Motor neuron (in vitro differentiated cells): ENCODE data around the gene MAP3K8. TPM values are rescaled to one million over a fixed set of nuclear protein-coding genes. Genes with fewer than 3 reads are reported as not detected.
"Not testable (repeated sequence)": the region's sequence is repeated elsewhere in the genome, so short reads cannot be mapped to it uniquely, and the experiment has no call there.

Experiments used
- ATAC-seq, 8 experiments: fragments of 200-7000 bp; cut with Tn5 transposase; replicated peaks in 6 of 8; 2 replicates each; pipeline ENCODE4 v1.8.0; 2021; ENCODE audit warnings: mild to moderate bottlenecking in 8 of 8, moderate library complexity in 8 of 8
- H3K27ac ChIP-seq, 2 donors: fragments of 250-450 bp; sonication (Bioruptor Pico); 2 replicates each; pipeline ENCODE4 v1.9.0; 2021; ENCODE audit warnings: antibody characterized with exemption in 2 of 2, mild to moderate bottlenecking in 2 of 2, moderate library complexity in 1 of 2
- H3K4me1 ChIP-seq, 2 donors: fragments of 250-450 bp; sonication (Bioruptor Pico); replicated peaks in 1 of 2; 2 replicates each; pipeline ENCODE4 v1.6.1; 2021; ENCODE audit warnings: antibody characterized with exemption in 2 of 2, mild to moderate bottlenecking in 2 of 2, moderate library complexity in 1 of 2
- H3K4me3 ChIP-seq, 5 donors: fragments of 250-450 bp; sonication (Bioruptor Pico); 2 replicates each; pipeline ENCODE4 v1.9.0; 2021; ENCODE audit warnings: antibody characterized with exemption in 5 of 5, mild to moderate bottlenecking in 5 of 5, moderate library complexity in 4 of 5
- WGBS, 10 experiments: fragments of 450-650 bp; shearing (Covaris generic); methylation state at CpG; one replicate each; pipeline ENCODE4 v1.0.0; 2022; 5-methylcytosine and 5-hydroxymethylcytosine counted together
- in situ Hi-C, 9 experiments: fragments of 400-800 bp; cut with MboI; loops; one replicate each; pipeline ENCODE4 v1.15.0; 2021; ENCODE audit warnings: low sequenced_read_pairs in 9 of 9, low pct_unique_long_range_greater_than_20kb in 2 of 9; ENCODE audit not compliant: unreplicated experiment in 9 of 9
- total RNA-seq, 8 experiments: library from RNA; unstranded; fragments of 300-600 nt; gene quantifications; 2 replicates each; pipeline versions ENCODE4 v1.2.3 to v1.2.4, GENCODE V29; 2022

MAP3K8 gene
- total RNA-seq, 8 experiments from 2014 or later = 3.9 to 22.3 (median 6.8) TPM

DNA sequence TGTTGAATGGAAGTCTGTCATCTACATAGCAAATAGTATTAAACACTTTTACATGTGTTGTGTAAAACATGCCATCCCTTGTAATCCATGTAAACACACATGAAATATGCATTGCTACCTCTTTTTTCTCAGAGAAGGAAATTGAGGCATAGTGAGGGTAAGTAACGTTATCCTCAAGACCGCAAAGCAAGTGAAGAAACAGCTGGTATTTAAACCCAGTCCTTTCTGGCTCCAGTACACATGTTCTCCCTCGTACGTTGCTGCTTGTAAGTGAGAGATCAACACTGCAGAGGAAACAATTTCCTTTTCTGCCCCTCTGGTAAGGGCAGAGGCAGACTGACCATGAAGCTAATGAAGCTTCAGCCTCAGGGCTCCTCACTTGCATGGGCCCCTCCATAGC lies 28.5 kb downstream of the MAP3K8 start:
- peaks cover 0 to 7% of the 10 kb centered on the region in 2 donors for H3K4me1 ChIP-seq
- H3K4me3 ChIP-seq = no peak overlapping the region
- H3K27ac ChIP-seq = no peak overlapping the region
- whole genome bisulfite sequencing, 10 experiments = 78 to 100% (median 96%) methylated on average over 1 to 4 of the region's 4 CpGs; no CpG with 5 or more reads in 4 of the 10 experiments
- in situ Hi-C loops = no loop called here
- no peak for ATAC-seq

DNA sequence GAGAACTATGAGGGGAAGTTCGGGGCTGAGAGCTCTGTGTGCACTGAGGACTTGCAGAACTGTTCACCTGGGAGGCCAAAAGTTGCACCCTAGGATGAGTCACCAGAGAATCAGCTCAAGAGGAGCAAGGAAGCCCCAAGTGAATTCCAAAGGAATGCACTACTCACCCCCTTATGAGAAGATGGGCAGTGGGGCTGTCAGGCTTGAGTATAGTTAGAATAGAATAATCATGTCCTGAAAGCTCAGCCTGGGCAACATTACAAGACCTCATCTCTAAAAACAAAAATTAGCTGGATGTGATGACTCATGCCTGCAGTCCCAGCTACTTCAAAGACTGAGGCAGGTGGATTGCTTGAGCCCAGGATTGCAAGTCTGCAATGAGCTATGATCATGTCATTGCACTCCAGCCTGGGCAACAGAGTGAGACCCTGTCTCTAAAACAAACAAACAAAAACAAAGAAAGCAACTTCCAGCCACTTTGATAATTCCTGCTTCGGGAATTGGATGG lies 30.0 kb downstream of the MAP3K8 start:
- no peak overlapping the region for H3K4me3 ChIP-seq
- ATAC-seq = peak in 1 of 8 experiments; percentile 26
- no peak overlapping the region for H3K27ac ChIP-seq
- peaks cover 0 to 7% of the 10 kb centered on the region in 2 donors for H3K4me1 ChIP-seq
- 8 to 100% (median 57%) methylated on average over 1 to 2 of the region's 2 CpGs; no CpG with 5 or more reads in 3 of the 10 experiments for WGBS, 10 experiments
- in situ Hi-C loops = no loop called here

DNA sequence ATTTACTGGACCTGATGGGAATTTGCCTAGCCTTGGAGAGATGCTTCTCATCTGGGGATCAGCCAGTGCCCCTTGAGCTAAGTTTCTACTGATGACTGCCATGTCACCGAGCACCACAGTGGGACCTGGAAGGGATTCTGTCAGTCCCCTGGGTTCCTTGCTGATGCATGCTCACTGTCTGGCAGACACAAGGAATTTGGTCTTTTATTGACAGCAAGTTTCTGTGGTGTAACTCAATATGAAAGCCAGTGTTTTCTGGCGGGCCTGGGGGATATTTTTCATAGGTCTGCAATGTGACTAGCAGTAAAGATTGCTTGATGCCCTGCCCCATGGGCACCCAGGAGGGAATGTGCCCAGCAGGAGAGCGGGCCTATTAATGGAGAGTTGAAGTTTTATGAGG lies 30.7 kb downstream of the MAP3K8 start:
- in situ Hi-C loops = no loop called here
- peaks cover 0 to 7% of the 10 kb centered on the region in 2 donors for H3K4me1 ChIP-seq
- peak in 1 of 8 experiments; percentile 7 for ATAC-seq
- H3K4me3 ChIP-seq = no peak overlapping the region
- H3K27ac ChIP-seq = no peak overlapping the region
- WGBS, 10 experiments = 25 to 100% (median 85%) methylated on average over 1 to 2 of the region's 3 CpGs; no CpG with 5 or more reads in 2 of the 10 experiments

DNA sequence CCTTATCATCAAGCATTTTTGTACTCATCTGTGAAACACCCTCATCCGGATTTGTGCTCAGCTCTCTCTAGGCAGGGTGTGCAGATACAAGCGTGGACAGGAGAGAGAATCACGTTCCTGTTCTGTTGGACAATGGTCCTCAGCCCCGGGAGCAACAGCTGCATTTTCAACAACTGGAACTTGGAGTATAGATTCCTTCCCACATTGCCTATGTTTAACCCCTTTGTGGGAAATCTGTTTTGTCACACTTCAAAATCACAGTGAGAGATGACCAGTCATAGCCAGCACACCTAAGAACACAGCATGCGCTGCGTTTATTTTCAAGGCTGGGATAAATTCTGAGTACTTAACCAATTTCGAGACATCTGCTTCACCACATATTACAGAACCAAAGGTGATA lies 32.5 kb downstream of the MAP3K8 start:
- H3K4me3 ChIP-seq = no peak overlapping the region
- WGBS, 10 experiments = 71 to 100% (median 86%) methylated on average over 1 to 6 of the region's 7 CpGs

DNA sequence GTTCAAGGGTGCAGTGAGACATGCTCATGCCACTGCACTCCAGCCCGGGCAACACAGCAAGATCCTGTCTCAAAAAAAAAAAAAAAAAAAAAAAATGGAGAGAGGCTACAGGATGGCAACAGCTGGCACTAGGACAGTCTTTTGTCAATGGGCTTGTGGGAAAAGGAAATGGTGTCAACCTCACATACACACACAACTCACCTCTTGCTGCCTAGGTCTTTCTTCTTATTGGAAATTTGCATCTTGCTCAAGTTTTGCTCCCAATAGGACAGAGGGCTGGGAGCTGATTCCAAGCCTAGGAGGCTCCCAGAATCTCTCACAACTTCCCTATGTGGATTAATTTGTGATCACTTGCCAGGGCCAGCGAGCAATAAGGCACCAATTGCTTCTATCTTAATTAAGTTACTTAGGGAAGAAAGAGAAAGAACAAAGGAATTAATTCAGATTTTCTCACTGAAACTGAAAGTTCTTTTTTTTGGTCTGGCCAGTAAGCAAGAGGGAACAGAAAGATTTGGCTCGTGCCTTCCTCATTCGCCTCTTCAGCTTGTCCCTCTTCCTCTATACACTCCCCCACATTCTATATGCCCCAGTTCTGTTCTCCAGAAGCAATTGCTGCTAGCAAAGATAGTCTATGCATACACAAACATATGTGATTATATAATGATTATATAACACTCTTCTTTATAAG lies 33.8 kb downstream of the MAP3K8 start:
- Histone ChIP-seq H3K4me3 (no peak overlapping the region), H3K4me1 (peaks cover 0 to 7% of the 10 kb centered on the region in 2 donors), H3K27ac (no peak overlapping the region)
- WGBS, 10 experiments = 40 to 100% (median 91%) methylated on average over 2 to 4 of the region's 4 CpGs; no CpG with 5 or more reads in 2 of the 10 experiments
- ATAC-seq = no peak
- in situ Hi-C loops = no loop called here

More for the DNA sequence above, 32.5 kb downstream of the MAP3K8 start:
- ATAC-seq = no peak
- no peak overlapping the region for H3K27ac ChIP-seq
- in situ Hi-C loops = no loop called here
- H3K4me1 ChIP-seq = peaks cover 0 to 7% of the 10 kb centered on the region in 2 donors

DNA sequence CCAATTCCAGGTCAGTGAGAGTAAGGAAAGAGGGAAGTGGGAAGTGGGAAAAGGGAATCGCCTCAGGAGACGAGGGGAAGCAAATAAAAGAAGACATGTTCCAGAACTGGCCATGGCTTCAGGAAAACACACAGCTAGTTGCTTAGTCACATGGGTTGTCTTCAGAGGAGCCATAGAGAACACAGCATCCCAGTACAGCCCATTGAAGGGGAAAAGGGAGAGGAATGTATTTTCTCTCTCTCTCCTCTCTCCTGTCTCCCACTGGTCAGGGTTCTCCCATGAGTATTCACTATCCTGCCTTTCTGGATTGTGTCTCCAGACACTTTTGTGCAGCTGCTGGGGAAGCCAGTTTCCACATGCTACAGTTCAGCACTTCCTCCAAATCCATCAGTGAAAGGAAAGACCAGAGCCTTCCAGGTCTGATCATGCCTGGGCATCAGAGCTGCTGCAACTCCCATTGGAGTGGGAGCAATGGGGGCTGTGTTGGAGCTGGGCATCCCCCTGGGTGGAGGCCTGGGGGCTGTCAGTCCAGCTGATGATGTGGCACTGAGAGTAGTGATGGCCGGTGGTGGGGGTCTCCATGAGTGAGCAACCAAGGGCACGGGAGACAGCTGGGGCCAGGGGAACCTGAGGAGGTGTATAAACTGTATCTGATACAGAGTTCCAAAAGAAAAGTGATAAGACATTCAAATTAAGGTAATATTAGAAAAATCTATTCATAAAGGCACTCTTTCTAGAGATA lies 38.6 kb downstream of the MAP3K8 start:
- Histone ChIP-seq H3K4me1 (no peaks in the 10 kb centered on the region), H3K27ac (no peak overlapping the region), H3K4me3 (no peak overlapping the region)
- no peak for ATAC-seq
- in situ Hi-C loops = no loop called here
- WGBS, 10 experiments = 65 to 100% (median 90%) methylated on average over 1 to 4 of the region's 4 CpGs

DNA sequence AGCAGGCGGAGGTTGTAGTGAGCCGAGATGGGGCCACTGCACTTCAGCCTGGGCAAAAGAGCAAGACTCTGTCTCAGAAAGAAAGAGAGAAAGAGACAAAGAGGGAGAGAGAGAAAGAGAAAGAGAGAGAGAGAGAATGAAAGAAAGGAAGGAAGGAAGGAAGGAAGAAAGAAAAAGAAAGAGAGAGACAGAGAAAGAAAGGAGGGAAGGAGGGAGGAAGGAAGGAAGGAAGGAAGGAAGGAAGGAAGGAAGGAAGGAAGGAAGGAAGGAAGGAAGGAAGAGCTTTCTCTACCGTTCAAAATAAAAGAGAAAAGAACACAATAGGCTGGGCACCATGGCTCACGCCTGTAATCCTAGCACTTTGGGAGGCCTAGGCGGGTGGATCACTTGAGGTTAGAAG lies 41.5 kb downstream of the MAP3K8 start:
- 0 to 100% (median 87%) methylated on average over 1 to 3 of the region's 5 CpGs; no CpG with 5 or more reads in 2 of the 10 experiments for WGBS, 10 experiments
- H3K4me1 ChIP-seq, ATAC-seq, H3K27ac ChIP-seq, H3K4me3 ChIP-seq, in situ Hi-C loops: not testable (repeated sequence)

DNA sequence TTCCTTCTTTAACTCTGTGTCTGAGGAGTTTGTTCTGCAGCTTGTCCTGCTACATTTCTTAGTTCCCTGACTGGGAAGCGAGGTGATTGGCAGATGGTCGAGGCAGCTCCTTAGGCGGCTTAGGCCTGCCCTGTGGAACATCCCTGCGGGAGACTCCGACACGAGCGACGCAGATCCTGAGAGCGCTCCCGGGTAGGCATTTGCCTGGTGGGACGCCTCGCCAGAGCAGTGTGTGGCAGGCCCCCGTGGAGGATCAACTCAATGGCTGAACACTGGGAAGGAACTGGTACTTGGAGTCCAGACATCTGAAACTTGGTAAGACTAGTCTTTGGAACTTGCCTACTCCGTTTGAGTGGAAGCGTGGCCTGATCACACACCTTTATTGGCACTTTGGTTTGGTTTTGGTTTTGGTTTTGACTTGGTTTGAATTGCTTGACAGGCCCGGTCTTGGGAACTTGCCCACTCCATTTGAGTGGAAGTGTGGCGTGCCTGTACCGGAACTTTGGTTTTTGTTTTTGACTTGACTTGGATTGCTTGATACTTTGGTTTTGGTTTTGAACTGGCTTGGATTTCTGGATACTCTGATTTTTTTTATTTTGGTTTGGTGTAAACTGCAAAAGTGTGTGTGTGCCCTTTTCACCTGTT lies 42.6 kb downstream of the MAP3K8 start:
- no peak overlapping the region for H3K4me3 ChIP-seq
- in situ Hi-C loops = no loop called here
- ATAC-seq = no peak
- H3K27ac ChIP-seq = no peak overlapping the region
- no peaks in the 10 kb centered on the region for H3K4me1 ChIP-seq
- 75 to 100% (median 97%) methylated on average over 2 to 11 of the region's 18 CpGs; no CpG with 5 or more reads in 2 of the 10 experiments for WGBS, 10 experiments

DNA sequence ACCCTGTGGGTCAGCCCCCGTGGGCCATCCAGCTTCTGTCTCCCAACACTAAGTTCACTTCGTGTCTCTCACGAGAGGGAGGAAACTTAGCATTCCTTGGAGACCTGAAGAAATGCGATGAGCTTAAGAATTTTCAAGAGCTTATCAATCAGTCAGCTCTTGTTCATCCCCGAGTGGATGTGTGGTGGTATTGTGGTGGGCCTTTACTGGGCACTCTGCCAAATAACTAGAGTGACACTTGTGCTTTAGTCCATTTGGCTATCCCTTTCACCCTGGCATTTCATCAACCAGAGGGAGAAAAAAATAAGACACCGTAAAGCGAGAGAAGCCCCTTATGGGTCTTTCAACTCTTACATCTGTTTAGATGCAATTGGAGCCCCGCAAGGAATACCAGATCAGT lies 45.5 kb downstream of the MAP3K8 start:
- H3K27ac ChIP-seq, H3K4me3 ChIP-seq, ATAC-seq, in situ Hi-C loops, H3K4me1 ChIP-seq: not testable (repeated sequence)
- WGBS, 10 experiments = 40 to 96% (median 68%) methylated on average over 1 to 7 of the region's 8 CpGs; no CpG with 5 or more reads in 1 of the 10 experiments

DNA sequence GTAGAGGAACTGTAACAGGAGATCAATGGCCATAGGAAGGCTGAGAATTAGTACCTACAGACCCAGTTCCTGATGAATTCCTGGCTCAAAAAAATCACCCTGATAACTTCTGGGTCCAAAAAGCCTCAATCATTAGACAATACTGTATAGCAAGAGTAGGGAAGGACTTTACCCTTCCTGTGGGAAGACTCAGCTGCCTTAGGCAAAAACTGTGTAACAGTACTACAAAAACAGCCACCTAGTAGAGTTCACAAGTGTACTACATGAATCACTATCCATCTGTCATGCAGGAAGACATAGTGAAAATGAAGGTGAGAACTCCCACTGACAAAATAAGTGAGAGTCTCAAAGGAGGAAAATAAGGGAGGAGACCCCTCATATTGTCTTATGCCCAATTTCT lies 47.6 kb downstream of the MAP3K8 start:
- H3K4me1 ChIP-seq = no peaks in the 10 kb centered on the region
- no peak for ATAC-seq
- H3K27ac ChIP-seq = no peak overlapping the region
- H3K4me3 ChIP-seq = no peak overlapping the region
- in situ Hi-C loops = no loop called here

DNA sequence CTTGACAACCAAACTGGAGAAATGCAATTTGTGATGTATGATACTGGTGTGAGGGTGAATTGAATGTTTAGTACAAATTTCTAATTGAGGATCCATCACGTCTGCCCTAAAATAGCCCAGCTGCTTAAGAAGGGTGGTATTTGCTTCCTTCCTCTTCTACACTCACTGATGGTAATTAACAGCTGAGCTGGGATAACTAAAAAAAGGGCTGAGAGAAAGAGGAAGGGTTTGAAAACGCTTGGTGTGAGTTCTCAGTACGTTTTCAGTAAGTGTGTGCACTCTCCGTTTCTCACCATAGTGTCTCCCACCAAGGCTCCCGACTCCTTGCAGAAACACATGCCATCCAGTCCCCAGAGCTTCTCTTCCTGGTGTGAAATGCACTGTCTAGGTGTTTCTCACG lies 54.3 kb downstream of the MAP3K8 start:
- 40 to 100% (median 57%) methylated on average over 1 to 6 of the region's 6 CpGs; no CpG with 5 or more reads in 1 of the 10 experiments for WGBS, 10 experiments
- ATAC-seq = no peak
- in situ Hi-C loops = no loop called here
- H3K27ac ChIP-seq = no peak overlapping the region
- no peak overlapping the region for H3K4me3 ChIP-seq
- H3K4me1 ChIP-seq = peaks cover 5 to 10% of the 10 kb centered on the region in 2 donors

DNA sequence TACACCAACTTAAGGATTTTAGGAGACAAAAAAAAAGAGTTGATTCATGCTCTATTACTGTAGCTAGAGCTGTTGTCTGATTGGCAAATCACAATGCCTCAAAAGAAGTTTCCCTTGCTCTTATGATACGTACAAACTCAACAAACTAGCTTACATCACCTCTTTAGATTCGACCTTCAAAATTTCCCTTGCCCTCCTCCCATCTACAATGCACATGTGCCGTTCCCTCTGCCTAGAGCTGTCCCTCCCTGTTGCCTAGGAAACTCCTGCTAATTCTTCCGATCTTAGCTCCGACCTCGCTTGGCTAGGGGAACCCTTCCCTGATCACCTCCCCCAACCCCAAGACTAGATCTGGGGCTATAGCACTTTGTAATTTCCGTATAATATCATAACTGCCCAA lies 55.4 kb downstream of the MAP3K8 start:
- H3K4me1 ChIP-seq = peaks cover 5 to 10% of the 10 kb centered on the region in 2 donors
- H3K27ac ChIP-seq = no peak overlapping the region
- H3K4me3 ChIP-seq = no peak overlapping the region
- peak; percentile 33 to 71 (median 52) for ATAC-seq
- in situ Hi-C loops = no loop called here
- WGBS, 10 experiments = 7 to 100% (median 39%) methylated on average over 1 to 7 of the region's 7 CpGs; no CpG with 5 or more reads in 1 of the 10 experiments
